ENCODE results near the gene TNFSF15.

GRCh38 chr9:114852050-114852594, 46.3 kb upstream of the TNFSF15 start:
- TF ChIP-seq CTCF (IDR thresholded peaks at IDR 0.05) (no peak), POLR2A (IDR thresholded peaks at IDR 0.05) (no peak)

Measured in uterus (tissue), 2 donors.